Ascending aorta (tissue), 2 donors: Measurements from ENCODE around the gene SDK1. TPM values are rescaled to one million over a fixed set of nuclear protein-coding genes. Genes with fewer than 3 reads are reported as not detected.

Source experiments
- DNase-seq, 2 donors: peaks; one replicate each; pipeline ENCODE4 v3.0.0-alpha.2; 2019; ENCODE audit warnings: low spot score in 2 of 2
- H3K27ac ChIP-seq, 2 donors: fragments of 200-600 bp; sonication (generic); one replicate each; pipeline ENCODE4 v1.5.1; 2016 to 2017; ENCODE audit warnings: mild to moderate bottlenecking in 1 of 2
- H3K27me3 ChIP-seq: fragments of 200-600 bp; sonication (generic); one replicate; pipeline ENCODE4 v1.5.1; 2017
- H3K36me3 ChIP-seq, 2 donors: fragments of 200-600 bp; sonication (generic); one replicate each; pipeline ENCODE4 v1.5.1; 2016
- H3K4me1 ChIP-seq, 2 donors: fragments of 200-600 bp; sonication (generic); one replicate each; pipeline ENCODE4 v1.5.1; 2016 to 2017; ENCODE audit warnings: mild to moderate bottlenecking in 1 of 2
- H3K4me3 ChIP-seq, 2 donors: fragments of 200-600 bp; sonication (generic); one replicate each; pipeline ENCODE4 v1.5.1; 2016 to 2017; ENCODE audit warnings: mild to moderate bottlenecking in 1 of 2
- H3K9me3 ChIP-seq, 2 donors: fragments of 200-600 bp; sonication (generic); one replicate each; pipeline ENCODE4 v1.5.1; 2016
- intact Hi-C: fragments of 100-400 bp; cut with DNase I; formaldehyde crosslinking; loops from one replicate; pipeline ENCODE4 v1.15.1; 2023
- total RNA-seq: library from RNA; depleted of rRNA; stranded (reverse); fragments of >200 nt; gene quantifications from one replicate; pipeline ENCODE4 v1.1.0, GENCODE V29; 2016
- TF ChIP-seq, protein P1 (sequence below), 3 experiments: fragments of 200-600 bp in 2 of 3; fragments of 450-650 bp in 1 of 3; sonication (generic) in 2 of 3; IDR thresholded peaks; one replicate each; pipeline ENCODE4 v1.5.1; 2016 to 2019; ENCODE audit warnings: antibody characterized with exemption in 3 of 3, mild to moderate bottlenecking in 1 of 3, moderate library complexity in 1 of 3

The SDK1 gene
- total RNA-seq, 1 donor from 2014 or later, result 13.3 TPM

DNA sequence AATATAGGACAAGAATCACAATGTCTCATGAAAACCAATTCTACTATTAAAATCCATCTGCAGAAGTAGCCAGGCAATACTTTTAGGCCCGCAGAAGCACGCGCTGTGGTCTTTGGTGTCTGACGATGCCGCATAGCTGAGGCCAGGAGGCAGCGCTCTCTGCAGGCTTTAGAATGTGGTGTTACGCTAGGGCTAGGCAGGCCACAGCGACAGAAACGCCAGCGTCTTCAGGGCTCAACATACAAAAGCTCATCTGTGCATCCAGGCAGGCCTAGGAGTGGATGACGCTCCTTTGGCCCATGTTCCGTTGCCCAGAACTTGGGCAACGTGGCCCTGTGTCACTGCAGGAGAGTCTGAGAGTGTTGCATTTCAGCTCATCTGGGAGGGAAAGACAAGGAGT is 779.9 kb downstream of the SDK1 start:
- H3K27me3 ChIP-seq, result no peaks in the 10 kb centered on the region
- intact Hi-C loops, result no loop called here

DNA sequence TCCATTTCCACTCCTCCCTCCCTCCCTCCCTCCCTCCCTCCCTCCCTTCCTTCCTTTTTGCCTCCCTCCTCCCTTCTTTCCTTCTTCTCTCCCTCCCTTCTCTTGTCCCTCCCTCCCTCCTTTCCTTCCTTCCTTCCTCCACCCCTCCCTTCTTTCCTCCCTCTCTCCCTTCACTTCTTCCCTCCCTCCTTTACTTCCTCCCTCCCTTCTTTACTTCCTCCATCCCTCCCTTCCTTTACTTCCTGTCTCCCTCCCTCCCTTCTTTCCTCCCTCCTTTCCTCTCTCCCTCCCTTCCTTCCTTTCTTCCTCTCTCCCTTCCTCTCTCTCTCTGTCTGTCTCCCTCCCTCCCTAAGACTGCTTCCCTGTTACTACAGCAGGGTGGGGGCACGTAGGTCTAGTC is 782.5 kb downstream of the SDK1 start:
- intact Hi-C loops, result no loop called here

More for the DNA sequence above, 779.9 kb downstream of the SDK1 start:
- Histone ChIP-seq H3K27ac (no peak overlapping the region), H3K36me3 (peaks cover 15 to 20% of the 10 kb centered on the region in 2 donors), H3K4me3 (no peak overlapping the region), H3K4me1 (no peaks in the 10 kb centered on the region), H3K9me3 (no peaks in the 10 kb centered on the region)
- DNase-seq, result peak in 1 of 2 donors; percentile 44
- TF ChIP-seq, protein P1, sequence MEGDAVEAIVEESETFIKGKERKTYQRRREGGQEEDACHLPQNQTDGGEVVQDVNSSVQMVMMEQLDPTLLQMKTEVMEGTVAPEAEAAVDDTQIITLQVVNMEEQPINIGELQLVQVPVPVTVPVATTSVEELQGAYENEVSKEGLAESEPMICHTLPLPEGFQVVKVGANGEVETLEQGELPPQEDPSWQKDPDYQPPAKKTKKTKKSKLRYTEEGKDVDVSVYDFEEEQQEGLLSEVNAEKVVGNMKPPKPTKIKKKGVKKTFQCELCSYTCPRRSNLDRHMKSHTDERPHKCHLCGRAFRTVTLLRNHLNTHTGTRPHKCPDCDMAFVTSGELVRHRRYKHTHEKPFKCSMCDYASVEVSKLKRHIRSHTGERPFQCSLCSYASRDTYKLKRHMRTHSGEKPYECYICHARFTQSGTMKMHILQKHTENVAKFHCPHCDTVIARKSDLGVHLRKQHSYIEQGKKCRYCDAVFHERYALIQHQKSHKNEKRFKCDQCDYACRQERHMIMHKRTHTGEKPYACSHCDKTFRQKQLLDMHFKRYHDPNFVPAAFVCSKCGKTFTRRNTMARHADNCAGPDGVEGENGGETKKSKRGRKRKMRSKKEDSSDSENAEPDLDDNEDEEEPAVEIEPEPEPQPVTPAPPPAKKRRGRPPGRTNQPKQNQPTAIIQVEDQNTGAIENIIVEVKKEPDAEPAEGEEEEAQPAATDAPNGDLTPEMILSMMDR (IDR thresholded peaks at IDR 0.05), result no peak

DNA sequence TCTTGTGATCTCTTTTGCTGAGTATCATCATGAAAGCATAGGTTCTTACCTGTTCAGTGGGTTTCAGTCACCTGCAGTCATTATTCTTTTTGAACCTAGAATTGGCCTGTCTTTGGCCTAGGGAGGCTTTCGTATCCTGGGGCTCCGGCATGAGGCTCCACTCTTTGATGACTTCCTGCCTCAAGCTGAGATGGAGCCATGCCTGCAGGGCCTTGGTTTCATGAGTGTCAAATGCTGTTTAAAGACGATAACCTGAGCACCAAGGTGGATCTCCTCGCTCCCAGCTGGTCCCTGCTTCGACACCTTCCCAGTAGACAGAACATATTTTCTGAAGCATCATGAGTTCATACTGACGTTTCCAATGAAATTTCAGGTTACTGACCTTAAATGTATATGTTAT is 783.2 kb downstream of the SDK1 start:
- TF ChIP-seq, protein P1 (IDR thresholded peaks at IDR 0.05), result no peak
- DNase-seq, result no peak
- H3K9me3 ChIP-seq, result no peaks in the 10 kb centered on the region
- no peaks in the 10 kb centered on the region for H3K27me3 ChIP-seq
- H3K4me3 ChIP-seq, result no peak overlapping the region
- H3K4me1 ChIP-seq, result no peaks in the 10 kb centered on the region
- no peak overlapping the region for H3K27ac ChIP-seq
- intact Hi-C loops, result no loop called here
- H3K36me3 ChIP-seq, result peaks cover 3 to 9% of the 10 kb centered on the region in 2 donors

More for the DNA sequence above, 782.5 kb downstream of the SDK1 start:
- no peaks in the 10 kb centered on the region for H3K9me3 ChIP-seq
- no peaks in the 10 kb centered on the region for H3K27me3 ChIP-seq
- TF ChIP-seq, protein P1 (IDR thresholded peaks at IDR 0.05), result no peak
- H3K4me3 ChIP-seq, result no peak overlapping the region
- no peak for DNase-seq
- H3K36me3 ChIP-seq, result peaks cover 6 to 11% of the 10 kb centered on the region in 2 donors
- H3K27ac ChIP-seq, result no peak overlapping the region
- H3K4me1 ChIP-seq, result no peaks in the 10 kb centered on the region

DNA sequence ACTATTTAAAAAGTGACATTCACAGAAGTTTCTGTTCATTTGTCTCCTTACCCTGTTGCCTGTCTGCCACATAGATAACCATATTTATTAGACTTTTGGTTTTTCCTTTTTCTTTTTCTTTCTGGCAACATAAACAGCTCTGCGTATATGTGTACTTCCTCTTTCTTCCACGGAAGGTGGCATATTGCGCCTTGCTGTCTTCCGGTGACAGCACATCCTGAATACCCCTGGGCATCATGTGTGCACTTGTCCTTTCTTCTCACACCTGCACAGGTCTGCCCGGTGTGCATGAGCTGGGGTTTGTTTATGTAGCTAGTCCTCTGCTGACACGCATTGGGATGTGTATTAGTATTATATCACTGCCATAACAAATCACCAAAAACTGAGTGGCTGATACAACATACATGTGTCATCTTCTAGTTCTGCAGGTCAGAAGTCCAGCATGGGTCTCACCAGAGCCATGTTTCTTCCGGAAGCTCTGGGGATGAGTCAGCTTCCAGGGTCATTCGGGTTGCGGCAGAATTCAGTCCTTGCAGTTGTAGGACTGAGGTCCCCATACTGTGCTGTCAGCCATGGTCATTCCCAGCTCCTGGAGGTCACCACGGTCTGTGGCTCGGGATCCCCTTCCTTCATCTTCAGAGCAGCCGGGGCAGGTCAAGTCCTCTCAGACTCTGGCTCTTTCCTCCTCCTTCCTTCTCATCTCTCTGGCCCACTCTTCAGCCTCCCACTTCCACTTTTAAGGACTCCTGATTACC is 785.1 kb downstream of the SDK1 start:
- Histone ChIP-seq H3K9me3 (peaks cover 0 to 9% of the 10 kb centered on the region in 2 donors), H3K27me3 (no peaks in the 10 kb centered on the region), H3K36me3 (peaks cover 3 to 11% of the 10 kb centered on the region in 2 donors), H3K27ac (no peak overlapping the region), H3K4me3 (no peak overlapping the region), H3K4me1 (no peaks in the 10 kb centered on the region)
- intact Hi-C loops, result no loop called here
- no peak for DNase-seq
- TF ChIP-seq, protein P1 (IDR thresholded peaks at IDR 0.05), result no peak

DNA sequence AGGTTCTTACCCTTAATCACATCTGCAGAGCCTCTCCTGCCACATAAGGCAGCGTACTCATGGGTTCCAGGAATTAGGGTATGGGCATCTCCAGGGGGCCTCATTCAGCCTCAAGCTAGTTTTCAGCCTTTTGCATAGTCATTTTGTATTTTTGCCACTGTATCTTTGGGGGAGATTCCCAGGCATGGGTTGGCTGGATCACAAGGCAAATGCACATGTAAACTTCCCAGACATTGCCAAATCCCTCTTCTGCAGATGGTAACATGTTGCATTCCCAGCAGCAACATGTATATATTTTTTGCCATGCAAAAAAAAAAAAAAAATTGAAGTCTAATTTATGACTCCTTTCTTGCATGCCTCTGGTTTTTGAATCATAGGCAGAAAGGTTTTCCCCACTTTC is 785.7 kb downstream of the SDK1 start:
- TF ChIP-seq, protein P1 (IDR thresholded peaks at IDR 0.05), result no peak
- intact Hi-C loops, result no loop called here
- Histone ChIP-seq H3K27ac (no peak overlapping the region), H3K4me3 (no peak overlapping the region), H3K36me3 (peaks cover 3 to 11% of the 10 kb centered on the region in 2 donors), H3K9me3 (peaks cover 0 to 9% of the 10 kb centered on the region in 2 donors), H3K4me1 (no peaks in the 10 kb centered on the region), H3K27me3 (no peaks in the 10 kb centered on the region)
- DNase-seq, result no peak
